HG02759 (cell line): ENCODE results near the gene KLK2.

Experiments
- ATAC-seq: cut with Tn5 transposase; IDR thresholded peaks from one replicate; pipeline ENCODE4 v1.9.1; 2021; ENCODE audit warnings: mild to moderate bottlenecking, moderate library complexity; ENCODE audit not compliant: unreplicated experiment

KLK2 gene

DNA sequence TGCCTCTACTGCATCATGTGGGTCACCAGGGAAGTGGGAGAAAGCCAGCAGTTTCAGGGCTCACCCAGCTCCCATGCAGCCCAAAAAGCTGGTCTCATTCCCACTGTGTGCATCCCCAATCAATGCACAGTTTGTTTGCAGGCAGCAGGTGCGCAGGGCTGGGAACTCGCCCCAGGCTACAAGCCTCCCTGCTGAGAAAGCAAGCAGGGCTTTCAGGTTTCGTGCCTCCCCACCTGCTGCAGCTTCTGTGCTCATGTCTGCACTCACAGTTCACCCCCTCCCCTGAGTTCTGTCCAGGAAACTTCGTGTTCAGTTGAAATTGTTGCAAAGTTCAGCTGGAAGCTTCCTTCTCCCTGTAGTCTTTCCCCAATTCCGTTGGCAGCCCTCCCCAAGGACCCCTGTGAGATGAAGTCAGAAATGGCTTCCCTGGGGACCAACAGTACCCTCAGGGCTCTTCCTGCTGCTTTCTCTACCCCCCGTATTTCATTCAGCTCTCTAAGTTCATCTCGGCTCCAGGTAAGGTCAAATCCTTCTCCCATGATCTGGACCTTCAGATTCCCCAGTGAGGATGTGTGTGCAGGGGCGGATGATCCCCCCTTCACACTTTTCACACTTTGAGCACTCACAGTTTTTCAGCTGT lies 28.8 kb upstream of the KLK2 start:
- ATAC-seq, result no peak

DNA sequence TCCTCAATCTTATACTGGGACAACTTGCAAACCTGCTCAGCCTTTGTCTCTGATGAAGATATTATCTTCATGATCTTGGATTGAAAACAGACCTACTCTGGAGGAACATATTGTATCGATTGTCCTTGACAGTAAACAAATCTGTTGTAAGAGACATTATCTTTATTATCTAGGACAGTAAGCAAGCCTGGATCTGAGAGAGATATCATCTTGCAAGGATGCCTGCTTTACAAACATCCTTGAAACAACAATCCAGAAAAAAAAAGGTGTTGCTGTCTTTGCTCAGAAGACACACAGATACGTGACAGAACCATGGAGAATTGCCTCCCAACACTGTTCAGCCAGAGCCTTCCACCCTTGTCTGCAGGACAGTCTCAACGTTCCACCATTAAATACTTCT lies 22.5 kb upstream of the KLK2 start:
- no peak for ATAC-seq

DNA sequence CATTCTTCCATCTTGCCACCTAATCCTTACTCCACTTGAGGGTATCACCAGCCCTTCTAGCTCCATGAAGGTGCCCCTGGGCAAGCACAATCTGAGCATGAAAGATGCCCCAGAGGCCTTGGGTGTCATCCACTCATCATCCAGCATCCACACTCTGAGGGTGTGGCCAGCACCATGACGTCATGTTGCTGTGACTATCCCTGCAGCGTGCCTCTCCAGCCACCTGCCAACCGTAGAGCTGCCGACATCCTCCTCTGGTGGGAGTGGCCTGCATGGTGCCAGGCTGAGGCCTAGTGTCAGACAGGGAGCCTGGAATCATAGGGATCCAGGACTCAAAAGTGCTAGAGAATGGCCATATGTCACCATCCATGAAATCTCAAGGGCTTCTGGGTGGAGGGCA lies 21.6 kb upstream of the KLK2 start:
- ATAC-seq, result no peak

GRCh38 chr19:50854636-50855410 lies 18.4 kb upstream of the KLK2 start, which contains the start of gene KLK3:
Gene KLK3 (plus strand): TSS chr19:50854915. CDS start chr19:50854956, 41 bp downstream.
- ATAC-seq, result no peak

DNA sequence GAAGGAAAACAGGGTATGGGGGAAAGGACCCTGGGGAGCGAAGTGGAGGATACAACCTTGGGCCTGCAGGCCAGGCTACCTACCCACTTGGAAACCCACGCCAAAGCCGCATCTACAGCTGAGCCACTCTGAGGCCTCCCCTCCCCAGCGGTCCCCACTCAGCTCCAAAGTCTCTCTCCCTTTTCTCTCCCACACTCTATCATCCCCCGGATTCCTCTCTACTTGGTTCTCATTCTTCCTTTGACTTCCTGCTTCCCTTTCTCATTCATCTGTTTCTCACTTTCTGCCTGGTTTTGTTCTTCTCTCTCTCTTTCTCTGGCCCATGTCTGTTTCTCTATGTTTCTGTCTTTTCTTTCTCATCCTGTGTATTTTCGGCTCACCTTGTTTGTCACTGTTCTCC lies 15.9 kb upstream of the KLK2 start:
- no peak for ATAC-seq

GRCh38 chr19:50858886-50859285 lies 14.4 kb upstream of the KLK2 start:
- no peak for ATAC-seq

- no peak for ATAC-seq
These were observed 13.4 kb upstream of the KLK2 start for GRCh38 chr19:50859849-50860248.

DNA sequence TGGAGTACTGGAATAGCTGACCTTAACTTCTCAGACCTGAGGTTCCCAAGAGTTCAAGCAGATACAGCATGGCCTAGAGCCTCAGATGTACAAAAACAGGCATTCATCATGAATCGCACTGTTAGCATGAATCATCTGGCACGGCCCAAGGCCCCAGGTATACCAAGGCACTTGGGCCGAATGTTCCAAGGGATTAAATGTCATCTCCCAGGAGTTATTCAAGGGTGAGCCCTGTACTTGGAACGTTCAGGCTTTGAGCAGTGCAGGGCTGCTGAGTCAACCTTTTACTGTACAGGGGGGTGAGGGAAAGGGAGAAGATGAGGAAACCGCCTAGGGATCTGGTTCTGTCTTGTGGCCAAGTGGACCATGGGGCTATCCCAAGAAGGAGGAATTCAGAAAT lies 12.2 kb upstream of the KLK2 start:
- no peak for ATAC-seq

DNA sequence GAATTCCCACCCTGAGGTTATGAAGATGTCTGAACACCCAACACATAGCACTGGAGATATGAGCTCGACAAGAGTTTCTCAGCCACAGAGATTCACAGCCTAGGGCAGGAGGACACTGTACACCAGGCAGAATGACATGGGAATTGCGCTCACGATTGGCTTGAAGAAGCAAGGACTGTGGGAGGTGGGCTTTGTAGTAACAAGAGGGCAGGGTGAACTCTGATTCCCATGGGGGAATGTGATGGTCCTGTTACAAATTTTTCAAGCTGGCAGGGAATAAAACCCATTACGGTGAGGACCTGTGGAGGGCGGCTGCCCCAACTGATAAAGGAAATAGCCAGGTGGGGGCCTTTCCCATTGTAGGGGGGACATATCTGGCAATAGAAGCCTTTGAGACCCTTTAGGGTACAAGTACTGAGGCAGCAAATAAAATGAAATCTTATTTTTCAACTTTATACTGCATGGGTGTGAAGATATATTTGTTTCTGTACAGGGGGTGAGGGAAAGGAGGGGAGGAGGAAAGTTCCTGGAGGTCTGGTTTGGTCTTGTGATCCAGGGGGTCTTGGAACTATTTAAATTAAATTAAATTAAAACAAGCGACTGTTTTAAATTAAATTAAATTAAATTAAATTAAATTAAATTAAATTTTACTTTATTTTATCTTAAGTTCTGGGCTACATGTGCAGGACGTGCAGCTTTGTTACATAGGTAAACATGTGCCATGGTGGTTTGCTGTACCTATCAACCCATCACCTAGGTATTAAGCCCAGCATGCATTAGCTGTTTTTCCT lies 11.5 kb upstream of the KLK2 start:
- ATAC-seq, result no peak

DNA sequence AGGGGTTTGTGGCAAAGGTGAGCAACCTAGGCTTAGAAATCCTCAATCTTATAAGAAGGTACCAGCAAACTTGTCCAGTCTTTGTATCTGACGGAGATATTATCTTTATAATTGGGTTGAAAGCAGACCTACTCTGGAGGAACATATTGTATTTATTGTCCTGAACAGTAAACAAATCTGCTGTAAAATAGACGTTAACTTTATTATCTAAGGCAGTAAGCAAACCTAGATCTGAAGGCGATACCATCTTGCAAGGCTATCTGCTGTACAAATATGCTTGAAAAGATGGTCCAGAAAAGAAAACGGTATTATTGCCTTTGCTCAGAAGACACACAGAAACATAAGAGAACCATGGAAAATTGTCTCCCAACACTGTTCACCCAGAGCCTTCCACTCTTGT lies 3.8 kb upstream of the KLK2 start:
- ATAC-seq, result no peak

DNA sequence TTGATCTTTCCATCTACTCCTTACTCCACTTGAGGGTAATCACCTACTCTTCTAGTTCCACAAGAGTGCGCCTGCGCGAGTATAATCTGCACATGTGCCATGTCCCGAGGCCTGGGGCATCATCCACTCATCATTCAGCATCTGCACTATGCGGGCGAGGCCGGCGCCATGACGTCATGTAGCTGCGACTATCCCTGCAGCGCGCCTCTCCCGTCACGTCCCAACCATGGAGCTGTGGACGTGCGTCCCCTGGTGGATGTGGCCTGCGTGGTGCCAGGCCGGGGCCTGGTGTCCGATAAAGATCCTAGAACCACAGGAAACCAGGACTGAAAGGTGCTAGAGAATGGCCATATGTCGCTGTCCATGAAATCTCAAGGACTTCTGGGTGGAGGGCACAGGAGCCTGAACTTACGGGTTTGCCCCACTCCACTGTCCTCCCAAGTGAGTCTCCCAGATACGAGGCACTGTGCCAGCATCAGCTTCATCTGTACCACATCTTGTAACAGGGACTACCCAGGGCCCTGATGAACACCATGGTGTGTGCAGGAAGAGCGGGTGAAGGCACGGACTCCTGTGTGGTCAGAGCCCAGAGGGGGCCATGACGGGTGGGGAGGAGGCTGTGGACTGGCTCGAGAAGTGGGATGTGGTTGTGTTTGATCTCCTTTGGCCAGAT lies 2.7 kb upstream of the KLK2 start:
- no peak for ATAC-seq

DNA sequence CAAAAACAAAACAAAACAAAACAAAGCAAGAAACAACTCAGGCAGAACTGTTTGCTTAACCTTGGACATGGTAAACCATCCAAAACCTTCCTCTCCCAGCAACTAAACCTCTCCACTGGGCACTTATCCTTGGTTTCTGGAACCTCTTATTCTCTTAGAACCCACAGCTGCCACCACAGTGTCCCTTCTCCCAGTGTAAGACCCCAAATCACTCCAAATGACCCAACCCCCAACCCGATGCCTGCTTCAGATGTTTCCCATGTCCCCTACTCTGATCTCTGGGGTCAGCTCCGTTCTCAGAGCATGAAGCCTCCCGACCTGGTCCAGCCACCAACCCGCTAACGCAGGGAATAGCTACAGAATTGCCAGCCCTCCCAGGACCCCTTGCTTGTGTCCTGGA lies 972 bp downstream of the KLK2 start:
- ATAC-seq, result no peak

DNA sequence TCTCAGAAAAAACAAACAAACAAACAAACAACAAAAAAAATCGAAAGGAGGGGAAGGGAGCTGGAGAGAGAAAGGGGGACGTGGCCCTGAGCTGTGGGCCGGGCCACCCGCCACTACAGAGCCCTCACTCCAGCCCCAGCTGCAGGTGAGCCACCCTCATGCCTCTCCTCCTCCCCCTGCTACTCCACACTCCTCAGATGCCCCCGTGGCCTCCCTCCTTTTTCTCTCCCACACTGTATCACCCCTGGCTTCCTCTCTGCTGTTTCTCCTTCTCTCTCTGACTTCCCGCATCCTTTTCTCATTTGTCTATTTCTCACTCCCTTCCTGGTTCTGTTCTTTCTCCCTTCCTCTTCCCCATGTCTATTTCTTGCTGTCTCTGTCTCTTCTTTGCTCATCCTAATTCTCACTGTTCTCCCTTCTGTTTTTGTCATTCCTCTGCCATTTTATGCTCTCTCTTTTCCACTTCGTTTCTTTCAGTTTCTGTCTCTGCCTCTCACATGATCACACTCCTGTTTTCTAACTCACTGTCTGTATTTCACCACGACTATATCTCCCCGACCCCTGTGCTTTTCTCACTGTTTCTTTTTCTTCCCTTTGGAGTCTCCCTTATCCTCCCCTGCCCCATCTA lies 2.7 kb downstream of the KLK2 start:
- no peak for ATAC-seq

DNA sequence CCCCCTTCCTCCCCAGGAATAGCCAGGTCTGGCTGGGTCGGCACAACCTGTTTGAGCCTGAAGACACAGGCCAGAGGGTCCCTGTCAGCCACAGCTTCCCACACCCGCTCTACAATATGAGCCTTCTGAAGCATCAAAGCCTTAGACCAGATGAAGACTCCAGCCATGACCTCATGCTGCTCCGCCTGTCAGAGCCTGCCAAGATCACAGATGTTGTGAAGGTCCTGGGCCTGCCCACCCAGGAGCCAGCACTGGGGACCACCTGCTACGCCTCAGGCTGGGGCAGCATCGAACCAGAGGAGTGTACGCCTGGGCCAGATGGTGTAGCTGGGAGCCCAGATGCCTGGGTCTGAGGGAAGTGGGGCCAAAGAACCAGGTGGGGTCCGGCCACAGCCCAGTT lies 3.2 kb downstream of the KLK2 start:
- no peak for ATAC-seq

DNA sequence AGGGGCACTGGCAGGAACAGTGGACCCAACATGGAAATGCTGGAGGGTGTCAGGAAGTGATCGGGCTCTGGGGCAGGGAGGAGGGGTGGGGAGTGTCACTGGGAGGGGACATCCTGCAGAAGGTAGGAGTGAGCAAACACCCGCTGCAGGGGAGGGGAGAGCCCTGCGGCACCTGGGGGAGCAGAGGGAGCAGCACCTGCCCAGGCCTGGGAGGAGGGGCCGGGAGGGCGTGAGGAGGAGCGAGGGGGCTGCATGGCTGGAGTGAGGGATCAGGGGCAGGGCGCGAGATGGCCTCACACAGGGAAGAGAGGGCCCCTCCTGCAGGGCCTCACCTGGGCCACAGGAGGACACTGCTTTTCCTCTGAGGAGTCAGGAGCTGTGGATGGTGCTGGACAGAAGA lies 4.1 kb downstream of the KLK2 start:
- ATAC-seq, result no peak

GRCh38 chr19:50878851-50879250 lies 5.6 kb downstream of the KLK2 start:
- ATAC-seq, result no peak

DNA sequence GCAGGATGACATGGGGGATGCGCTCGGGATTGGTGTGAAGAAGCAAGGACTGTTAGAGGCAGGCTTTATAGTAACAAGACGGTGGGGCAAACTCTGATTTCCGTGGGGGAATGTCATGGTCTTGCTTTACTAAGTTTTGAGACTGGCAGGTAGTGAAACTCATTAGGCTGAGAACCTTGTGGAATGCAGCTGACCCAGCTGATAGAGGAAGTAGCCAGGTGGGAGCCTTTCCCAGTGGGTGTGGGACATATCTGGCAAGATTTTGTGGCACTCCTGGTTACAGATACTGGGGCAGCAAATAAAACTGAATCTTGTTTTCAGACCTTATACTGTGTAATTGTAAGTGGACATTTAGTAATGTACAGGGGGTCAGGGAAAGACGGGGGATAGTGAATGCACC lies 7.0 kb downstream of the KLK2 start:
- ATAC-seq, result no peak

GRCh38 chr19:50882188-50882587 lies 8.9 kb downstream of the KLK2 start:
- no peak for ATAC-seq

DNA sequence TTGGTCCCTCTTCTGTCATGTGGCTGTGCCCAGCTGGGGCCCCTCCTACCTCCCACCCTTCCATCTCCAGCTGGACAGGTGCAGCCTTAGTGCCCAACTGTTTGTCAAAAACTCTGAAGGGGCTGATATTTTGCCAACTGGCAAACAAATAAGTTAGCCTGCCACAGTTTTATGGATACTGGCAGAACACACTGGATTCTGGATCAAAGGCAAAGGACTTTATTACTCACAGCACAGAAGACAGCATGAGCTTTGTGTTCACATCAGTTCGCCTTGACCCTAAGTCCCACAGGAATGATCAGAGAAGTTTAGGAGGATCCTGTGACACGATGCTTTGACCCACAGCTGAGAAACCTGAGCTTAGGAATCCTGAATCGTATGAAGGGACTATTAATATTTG lies 16.4 kb downstream of the KLK2 start:
- no peak for ATAC-seq

- no peak for ATAC-seq
These were observed 17.4 kb downstream of the KLK2 start for GRCh38 chr19:50890422-50891252.
